Middle frontal gyrus (tissue), 1 donor: ENCODE results near the gene FAM20A.

Experiments used
- DNase-seq: peaks from one replicate; pipeline ENCODE4 v3.0.0-alpha.2; 2015; ENCODE audit warnings: low spot score; ENCODE audit errors: extremely low spot score

FAM20A gene

GRCh38 chr17:68610554-68610953, 9.4 kb upstream of the FAM20A start:
- DNase-seq: no peak

- DNase-seq: no peak
Observed at GRCh38 chr17:68608515-68609130, 7.5 kb upstream of the FAM20A start.

- DNase-seq: no peak
Observed at GRCh38 chr17:68606451-68607307, 5.5 kb upstream of the FAM20A start.

- DNase-seq: no peak
Observed at GRCh38 chr17:68605914-68606313, 4.7 kb upstream of the FAM20A start.

GRCh38 chr17:68603656-68604055, 2.5 kb upstream of the FAM20A start:
- DNase-seq: no peak

- no peak for DNase-seq
Observed at GRCh38 chr17:68603027-68603426, 1.9 kb upstream of the FAM20A start.

- no peak for DNase-seq
Observed at GRCh38 chr17:68602289-68602688, 1.1 kb upstream of the FAM20A start.

GRCh38 chr17:68601565-68602288, 560 bp upstream of the FAM20A start:
- DNase-seq: no peak

GRCh38 chr17:68600067-68600930, 868 bp downstream of the FAM20A start:
- no peak for DNase-seq

GRCh38 chr17:68599552-68600066, 1.6 kb downstream of the FAM20A start:
- no peak for DNase-seq

- no peak for DNase-seq
Observed at GRCh38 chr17:68599091-68599490, 2.1 kb downstream of the FAM20A start.

- no peak for DNase-seq
Observed at GRCh38 chr17:68598545-68598961, 2.6 kb downstream of the FAM20A start.

- no peak for DNase-seq
Observed at GRCh38 chr17:68598074-68598473, 3.1 kb downstream of the FAM20A start.

GRCh38 chr17:68596411-68596945, 4.7 kb downstream of the FAM20A start:
- DNase-seq: no peak

GRCh38 chr17:68595986-68596385, 5.2 kb downstream of the FAM20A start:
- DNase-seq: no peak

GRCh38 chr17:68595496-68595895, 5.7 kb downstream of the FAM20A start:
- no peak for DNase-seq

- DNase-seq: no peak
Observed at GRCh38 chr17:68594552-68594951, 6.6 kb downstream of the FAM20A start.

- DNase-seq: no peak
Observed at GRCh38 chr17:68592682-68593641, 8.2 kb downstream of the FAM20A start.

- DNase-seq: no peak
Observed at GRCh38 chr17:68592009-68592408, 9.2 kb downstream of the FAM20A start.

GRCh38 chr17:68591583-68591982, 9.6 kb downstream of the FAM20A start:
- no peak for DNase-seq
